Stimulated activated CD4-positive, alpha-beta T cell treated with anti-CD3 and anti-CD28 coated beads, TNF-alpha, amount 100 ng/mL, for 1 hour (primary cell): ENCODE measurements around the gene PTPRU.

Experiments used
- DNase-seq, 3 donors: peaks; one replicate each; pipeline ENCODE4 v3.0.0-alpha.2; 2020; ENCODE audit warnings: low read depth in 3 of 3, low spot score in 1 of 3

Gene PTPRU

GRCh38 chr1:29360768-29361167 is 124.4 kb downstream of the PTPRU start:
- DNase-seq: no peak

GRCh38 chr1:29361686-29362085 is 125.4 kb downstream of the PTPRU start:
- no peak for DNase-seq

- DNase-seq: no peak
Measured at GRCh38 chr1:29362116-29362515, 125.8 kb downstream of the PTPRU start.

GRCh38 chr1:29362764-29363163 is 126.4 kb downstream of the PTPRU start:
- DNase-seq: no peak

- no peak for DNase-seq
Measured at GRCh38 chr1:29363536-29363935, 127.2 kb downstream of the PTPRU start.

- DNase-seq: no peak
Measured at GRCh38 chr1:29364101-29364678, 127.9 kb downstream of the PTPRU start.

GRCh38 chr1:29365906-29366670 is 129.8 kb downstream of the PTPRU start:
- DNase-seq: no peak

- DNase-seq: no peak
Measured at GRCh38 chr1:29368936-29369932, 132.9 kb downstream of the PTPRU start.

GRCh38 chr1:29370067-29370466 is 133.7 kb downstream of the PTPRU start:
- no peak for DNase-seq

- DNase-seq: no peak
Measured at GRCh38 chr1:29371332-29371731, 135.0 kb downstream of the PTPRU start.

GRCh38 chr1:29372108-29372507 is 135.8 kb downstream of the PTPRU start:
- DNase-seq: no peak
